Head of caudate nucleus (tissue), 42 donors: ENCODE results near the gene FGD3.

Experiments used
- DNase-seq, 42 donors: peaks; one replicate each; pipeline versions ENCODE4 v3.0.0 to v3.0.0-alpha.2; 2020 to 2021; ENCODE audit warnings: mixed read lengths in 7 of 42
- intact Hi-C: fragments of 100-400 bp; cut with DNase I; formaldehyde crosslinking; loops from one replicate; pipeline ENCODE4 v1.15.0; 2022

The FGD3 gene

DNA sequence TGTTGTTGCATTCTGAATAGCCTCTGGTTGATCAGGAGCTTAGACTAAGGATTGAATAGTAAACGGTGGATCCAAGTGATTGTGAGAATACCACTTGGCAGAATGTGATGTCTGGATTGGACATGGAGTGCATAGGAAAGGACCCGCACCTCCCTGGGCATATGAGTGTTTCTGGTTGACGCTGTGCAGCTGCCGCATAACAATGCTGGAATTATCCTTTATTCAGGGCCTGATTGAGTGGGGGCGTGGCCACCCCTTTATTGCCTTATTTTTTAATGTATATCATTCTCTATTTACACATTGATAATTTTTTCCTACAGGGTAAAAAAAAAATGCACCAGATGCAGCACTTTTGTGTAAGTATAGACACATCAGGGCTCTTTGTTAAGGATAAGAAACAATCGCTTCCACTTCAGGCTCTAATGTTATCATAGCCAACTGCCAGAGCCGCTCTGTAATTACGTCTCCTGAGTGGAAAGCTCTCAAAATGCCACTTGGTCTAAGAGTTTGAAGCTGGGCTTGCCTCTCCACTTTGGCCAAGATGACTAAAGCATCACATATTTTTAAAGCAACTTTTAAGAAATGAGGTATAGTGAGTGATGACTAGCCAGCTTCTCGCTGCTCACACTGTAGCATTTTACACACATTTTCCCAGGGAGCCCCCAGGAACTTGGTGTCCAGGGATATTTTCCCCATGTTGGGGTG lies 5.7 kb downstream of the FGD3 start:
- peak in 1 of 42 donors; percentile 23 for DNase-seq
- intact Hi-C loops = no loop called here

DNA sequence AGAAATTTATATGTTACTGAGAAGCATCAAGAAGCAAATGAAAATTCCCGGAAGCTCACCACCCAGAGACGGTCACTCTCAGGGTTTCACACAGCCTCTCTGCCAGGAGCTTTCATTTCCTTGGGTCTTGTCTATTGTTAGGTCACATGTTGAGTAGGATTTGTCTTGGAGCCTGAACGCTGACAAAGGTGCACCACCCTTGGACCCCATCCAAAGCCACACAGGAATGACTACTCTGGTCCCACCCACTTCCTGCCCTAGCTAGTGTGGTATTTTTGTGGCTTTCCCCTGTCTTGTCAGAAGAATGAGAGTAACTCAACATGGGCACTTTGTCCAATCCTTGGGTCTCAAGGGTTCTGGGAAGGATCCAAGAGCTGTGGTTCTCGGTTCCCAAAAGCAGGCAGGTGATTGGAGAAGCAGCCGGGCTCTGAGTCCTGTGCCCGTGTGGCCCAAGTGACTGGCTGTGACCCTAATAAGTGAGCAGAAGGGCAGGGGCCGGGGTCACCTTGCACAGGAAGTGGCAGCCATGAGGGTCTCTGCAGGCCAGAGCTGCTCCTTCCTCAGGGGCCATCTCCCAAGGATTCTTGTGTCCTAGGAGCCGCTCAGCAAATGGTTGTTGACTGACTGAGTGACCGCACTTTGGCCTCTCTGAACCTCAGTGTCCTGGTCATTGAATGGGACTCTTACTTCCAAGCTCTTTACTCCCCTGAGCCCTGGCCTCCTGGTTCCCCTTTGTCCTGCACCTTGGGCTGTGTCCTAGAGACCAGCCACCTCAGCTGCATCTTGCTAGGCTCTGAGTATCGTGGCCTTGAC lies 6.9 kb downstream of the FGD3 start:
- DNase-seq = no peak
- intact Hi-C loops = no loop called here

DNA sequence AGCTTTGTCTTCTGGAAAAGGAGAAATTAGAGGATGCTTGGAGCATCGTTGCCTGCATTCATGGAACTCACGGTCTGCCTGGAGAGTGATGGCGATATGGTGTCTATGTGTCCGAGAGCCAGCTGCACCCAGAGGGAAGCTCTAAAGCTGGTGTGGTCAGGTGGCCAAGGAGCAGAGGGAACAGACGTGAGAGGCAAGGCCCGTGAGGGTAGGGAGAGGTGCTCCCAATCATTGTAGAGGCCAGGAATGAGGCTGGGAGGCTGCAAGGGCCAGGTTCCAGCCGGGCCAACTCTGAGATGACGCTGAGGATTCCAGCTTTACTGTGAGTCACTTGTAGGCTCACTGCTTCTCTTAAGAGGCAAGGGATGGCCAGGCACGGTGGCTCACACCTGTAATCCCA lies 7.6 kb downstream of the FGD3 start:
- intact Hi-C loops = no loop called here
- DNase-seq = peak in 1 of 42 donors; percentile 8

DNA sequence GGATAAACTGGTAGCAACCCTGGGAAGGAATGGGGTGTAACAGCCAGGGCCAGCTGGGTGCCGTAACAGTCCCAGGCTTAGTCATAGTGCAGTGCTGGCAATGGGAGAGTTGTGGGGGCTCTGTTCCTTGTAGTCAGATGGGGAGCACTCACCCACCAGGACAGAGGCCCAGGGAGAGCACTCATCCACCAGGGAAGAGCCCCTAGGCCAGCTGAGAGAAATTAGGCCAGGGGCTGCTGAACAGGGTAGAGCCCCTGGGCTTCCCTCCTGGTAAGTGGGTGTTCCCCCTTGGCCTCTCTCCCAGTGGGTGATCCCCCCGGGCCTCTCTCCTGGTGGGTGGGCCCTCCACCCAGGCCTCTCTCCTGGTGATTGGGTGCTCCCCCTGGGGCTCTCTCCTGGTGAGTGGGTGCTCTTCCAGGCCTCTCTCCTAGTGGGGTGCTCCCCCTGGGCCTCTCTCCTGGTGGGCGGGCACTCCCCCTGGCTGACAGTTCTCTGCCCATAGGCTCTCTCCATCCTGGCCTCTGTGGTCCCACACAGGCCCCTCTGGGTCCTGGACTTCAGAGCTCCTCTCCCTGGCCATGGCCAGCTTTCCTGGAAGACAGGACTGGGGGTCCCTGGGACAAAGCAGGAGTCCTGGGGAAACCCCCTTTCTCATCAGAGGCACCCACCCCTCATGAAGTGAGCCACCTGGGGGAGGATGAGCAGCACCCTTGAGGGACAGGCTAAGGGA lies 13.4 kb downstream of the FGD3 start:
- intact Hi-C loops = no loop called here
- DNase-seq = peak in 2 of 42 donors; percentile 4 to 22

DNA sequence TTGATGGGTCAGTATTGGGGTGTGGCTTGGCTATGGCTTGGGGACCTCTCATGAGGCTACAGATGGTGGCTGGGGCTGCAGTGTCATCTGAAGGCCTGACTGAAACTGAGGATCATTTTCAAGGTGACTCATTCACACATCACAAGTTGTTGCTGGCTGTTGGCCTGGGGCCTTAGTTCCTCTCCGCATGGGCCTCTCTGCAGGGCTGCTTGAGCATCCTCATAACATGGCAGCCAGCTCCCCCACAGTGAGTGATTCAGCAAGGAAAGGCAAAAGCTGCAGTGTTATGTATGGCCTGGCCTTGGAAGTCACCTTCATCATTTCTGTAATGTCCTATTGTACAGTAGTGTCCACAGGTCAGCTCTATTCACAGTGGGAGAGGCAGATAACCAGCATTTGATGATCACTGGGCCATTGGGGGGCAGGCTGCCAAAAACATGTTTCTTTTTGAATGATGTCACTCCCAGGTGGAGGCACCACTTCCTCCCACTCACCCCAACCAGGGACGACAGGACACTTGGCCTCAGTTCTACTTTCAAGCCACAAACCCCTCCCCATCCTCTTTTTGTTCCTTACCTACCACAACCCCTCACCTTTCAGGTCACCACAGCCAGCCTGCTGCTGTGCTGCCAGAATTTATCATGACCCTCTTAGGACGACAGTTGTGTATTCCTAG lies 14.4 kb downstream of the FGD3 start:
- no peak for DNase-seq
- intact Hi-C loops = no loop called here

DNA sequence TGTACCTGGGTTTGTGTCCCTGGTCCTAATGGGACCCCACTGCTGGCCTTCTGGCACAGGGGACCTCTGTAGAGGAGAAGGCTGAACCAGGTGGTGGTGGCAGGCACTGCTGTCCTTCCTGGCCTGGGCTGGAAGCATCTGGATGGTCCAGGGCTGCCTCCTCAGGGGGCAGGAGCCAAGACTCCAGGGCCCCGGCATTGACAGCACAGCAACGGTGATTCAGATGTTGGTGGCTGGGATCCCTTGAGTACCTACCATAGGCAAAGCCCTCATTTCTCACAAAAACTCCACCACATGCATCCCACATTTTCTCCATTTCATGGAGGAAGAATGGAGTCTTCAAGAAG lies 15.0 kb downstream of the FGD3 start:
- no peak for DNase-seq
- intact Hi-C loops = no loop called here

DNA sequence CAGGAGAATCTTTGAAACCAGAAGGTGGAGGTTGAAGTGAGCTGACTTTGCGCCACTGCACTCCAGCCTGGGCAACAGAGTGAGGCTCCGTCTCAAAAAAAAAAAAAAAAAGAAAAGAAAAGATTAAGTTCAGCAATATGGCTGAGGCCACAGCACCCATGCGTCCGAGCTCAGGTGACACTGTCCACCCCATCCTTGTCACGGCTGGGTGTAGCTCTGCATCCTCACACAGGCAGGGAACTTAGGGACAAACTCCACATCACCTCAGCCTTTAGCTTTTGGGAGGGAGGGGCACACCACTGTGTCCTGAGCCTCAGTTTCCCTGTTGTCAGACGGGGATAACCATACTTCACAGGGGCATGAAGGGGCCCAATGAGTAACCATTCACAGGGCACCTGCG lies 15.5 kb downstream of the FGD3 start:
- DNase-seq = no peak
- intact Hi-C loops = no loop called here

DNA sequence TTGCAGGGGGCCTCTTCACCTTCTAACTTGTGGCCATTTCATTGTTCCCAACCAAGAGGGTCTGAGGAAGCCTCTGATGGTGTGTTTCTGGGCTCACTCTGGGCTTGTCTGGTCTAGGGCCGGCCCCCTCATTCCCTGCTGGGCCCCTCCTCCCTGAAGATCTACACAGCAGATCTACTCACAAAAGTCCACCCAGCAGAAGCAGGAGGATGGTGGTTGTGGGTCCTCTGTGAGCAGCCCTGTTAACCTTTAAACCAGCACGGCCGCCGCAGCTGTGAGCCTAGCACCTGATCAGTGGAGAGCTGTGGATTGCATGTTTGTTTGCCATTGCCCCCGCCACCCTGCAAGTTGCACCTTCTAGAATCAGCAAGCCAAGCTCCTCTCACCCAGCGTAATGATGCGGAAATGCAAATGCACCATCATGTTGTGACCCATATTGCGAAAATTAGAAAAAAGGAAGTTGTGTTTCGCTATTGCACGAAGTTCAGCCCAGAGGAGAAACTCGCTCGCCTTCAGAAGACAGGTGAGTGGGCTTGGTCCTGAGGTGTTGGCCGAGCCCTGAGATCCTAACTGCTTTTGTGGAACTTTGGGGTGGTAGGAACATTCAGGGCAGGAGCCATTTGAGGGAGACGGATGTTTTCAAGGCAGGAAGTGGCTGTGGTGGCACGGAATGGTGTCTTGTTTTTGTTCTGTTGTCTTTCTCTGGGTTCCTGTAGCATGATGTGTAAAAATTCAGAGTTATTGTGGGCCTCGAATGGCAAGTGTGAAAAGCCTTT lies 16.7 kb downstream of the FGD3 start:
- peak in 11 of 42 donors; percentile 9 to 41 (median 20) for DNase-seq
- intact Hi-C loops = no loop called here

DNA sequence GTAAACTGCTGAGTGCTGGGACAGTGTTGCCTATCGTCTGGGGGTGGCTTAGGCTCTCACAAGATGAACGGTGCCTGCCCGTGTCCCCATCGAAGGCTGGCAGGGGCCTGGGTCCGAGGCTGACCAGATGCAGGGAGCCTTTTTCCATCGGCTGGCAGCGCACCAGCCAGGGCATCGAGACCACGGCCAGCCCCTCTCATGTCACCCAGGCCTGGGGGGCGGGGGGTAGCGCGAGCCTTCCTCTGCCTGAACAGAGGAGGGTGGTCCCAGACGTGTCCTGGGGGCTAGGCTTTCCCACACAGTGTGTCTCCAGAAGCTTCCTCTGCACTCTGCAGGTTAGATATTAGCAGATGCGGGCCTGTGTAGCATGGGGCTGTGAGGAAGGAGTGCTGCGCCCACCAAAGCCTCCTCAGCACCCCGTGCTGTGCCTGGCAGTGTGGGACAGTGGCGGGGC lies 17.3 kb downstream of the FGD3 start:
- intact Hi-C loops = no loop called here
- no peak for DNase-seq

DNA sequence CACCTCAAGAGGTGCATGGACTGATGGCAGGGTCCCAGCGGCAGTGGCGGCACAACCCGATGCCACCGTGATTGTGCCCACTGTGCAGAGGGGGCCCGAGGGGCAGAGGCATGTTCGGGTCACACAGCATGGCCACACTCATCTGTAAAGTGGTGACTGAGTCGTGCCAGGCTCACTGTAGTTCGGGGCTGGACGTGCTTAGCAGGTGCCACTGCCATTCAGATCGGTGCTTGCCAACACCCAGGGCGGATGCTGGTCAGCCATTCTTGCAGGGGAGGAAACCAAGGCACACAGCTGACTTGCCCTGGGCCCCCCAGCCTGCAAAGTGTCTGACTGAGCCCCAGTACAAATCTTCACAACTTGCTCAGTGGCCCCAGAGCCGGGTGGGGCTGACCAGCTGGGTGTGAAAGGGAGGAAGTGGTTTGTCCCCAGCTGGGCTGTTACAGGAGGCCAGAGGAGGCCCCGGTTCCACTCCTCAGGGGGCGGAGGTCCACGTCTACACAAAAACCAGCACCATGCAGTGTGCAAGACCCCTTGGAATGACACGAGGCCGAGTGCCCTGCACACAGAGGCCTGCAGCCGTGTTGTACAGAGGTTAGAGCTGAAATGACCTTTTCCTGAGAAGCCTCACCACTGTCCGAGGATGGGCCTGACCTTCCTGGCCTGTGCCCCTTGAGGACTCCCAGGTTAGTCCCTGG lies 17.9 kb downstream of the FGD3 start:
- intact Hi-C loops = no loop called here
- peak in 13 of 42 donors; percentile 9 to 59 (median 34) for DNase-seq

DNA sequence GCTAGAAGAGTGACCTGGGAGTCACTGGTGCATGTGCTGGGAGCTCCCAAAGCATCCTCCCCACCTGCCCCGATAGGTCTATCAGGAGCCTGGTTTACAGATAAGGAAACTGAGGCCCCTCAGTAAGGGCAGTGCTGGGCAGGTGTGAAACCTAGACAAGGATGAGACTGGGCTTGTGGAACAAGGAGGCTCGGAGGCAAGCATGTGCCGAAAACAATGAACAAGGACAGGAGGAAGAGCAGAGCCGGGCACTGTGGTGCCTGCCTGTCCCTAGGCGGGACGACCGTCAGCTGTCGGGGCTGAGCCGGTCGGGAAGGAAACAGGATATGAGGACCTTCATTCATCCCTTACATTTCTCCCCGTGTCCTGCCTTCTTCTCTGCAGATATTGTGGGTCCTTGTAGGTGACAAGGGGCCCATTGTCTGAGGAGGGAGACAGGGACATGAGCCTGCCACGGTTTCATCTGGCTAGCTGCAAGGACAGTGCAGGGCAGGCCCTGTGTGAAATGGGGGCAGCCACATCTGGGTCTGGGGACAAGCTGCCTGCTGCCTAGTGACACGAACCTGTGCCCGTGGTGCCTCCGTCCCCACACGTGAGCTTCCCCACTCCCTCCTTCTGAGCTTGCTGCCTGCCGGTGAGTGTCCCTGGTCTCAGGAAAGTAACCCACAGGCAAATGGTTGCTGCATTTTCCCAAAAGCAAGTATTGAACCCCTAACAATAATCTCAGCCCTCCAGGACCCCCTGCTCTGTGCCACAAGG lies 18.6 kb downstream of the FGD3 start:
- intact Hi-C loops = no loop called here

DNA sequence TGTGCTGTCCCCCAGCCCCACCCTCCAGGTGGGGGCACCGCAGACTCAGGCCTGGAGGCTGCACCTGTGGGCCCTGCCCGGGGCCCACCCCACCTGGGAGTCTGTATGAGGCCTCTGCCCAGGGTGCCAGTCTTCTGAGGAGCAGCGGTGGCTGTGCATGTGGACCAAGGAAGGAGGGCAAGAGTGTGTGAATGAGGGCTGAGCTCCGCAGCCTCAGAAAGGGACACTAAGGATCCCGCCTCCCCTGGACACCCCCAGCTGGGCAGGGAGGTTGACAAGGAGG lies 19.1 kb downstream of the FGD3 start:
- DNase-seq = peak in 1 of 42 donors; percentile 31
- intact Hi-C loops = no loop called here

More for the DNA sequence above, 18.6 kb downstream of the FGD3 start:
- DNase-seq = peak in 1 of 42 donors; percentile 35

DNA sequence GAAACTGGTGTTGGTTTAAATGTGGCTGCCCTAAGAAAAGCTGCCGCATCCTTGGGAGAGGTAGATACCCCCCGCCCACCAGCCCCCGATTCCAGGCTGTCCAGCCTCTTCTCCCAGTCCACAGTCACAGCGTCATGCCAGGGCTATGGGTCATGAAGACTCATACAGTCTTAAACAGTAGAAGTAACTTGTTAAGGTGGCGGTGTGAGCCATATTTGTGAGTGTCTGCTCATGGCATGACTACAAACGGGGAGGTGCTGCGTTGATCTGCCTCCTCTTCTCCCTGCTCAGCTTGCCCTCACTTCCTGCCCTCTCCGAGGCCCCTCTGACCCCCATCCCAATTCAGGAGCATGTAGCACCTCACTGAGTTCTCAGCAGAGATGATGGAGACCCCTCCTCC lies 20.8 kb downstream of the FGD3 start:
- peak in 2 of 42 donors; percentile 4 to 11 for DNase-seq
- intact Hi-C loops = no loop called here

DNA sequence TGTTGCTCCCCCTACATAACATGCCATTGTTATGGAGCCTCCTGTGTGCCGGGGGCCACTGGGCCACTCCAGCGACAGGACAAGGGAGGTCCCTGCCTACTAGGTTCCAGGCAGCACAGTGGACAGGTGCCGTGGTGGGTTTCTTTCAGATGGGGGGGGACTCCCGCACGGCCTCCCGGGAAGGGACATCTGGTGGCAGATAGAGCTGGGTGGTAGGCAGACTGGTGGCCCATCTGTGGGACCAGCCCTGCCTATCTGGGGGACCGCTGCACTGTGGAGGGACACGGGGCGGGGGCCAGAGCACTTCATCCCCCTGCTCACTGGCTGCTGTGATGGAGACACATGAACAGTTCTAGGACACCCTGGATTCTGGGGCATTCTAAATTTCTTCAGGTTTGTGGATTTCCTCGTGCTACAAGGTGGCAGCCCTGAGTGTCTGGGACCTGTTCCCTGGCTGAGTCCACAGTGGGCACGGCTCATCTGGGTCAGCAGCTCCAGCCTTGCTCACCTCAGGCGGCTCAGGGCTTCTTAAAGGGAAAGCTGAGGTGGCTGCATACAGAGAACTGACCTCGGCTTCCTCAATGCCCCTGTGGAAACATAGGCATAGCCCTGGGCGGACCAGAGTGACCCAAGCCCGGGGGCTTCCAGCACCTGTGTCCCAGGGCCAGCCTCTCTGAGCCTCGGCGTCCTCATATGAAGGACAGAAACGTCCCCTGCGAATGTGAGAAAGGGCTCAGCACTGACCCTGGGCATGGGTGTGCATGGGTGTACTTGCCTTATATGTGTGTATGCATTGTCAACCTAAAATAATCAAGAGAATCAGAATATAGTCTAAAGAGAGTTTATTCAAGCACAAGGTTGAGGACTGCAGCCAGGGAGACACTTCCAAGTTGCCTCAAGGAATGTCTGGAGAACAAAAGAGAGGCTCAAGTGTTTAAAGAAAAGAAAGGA lies 22.5 kb downstream of the FGD3 start:
- intact Hi-C loops = no loop called here
- peak in 3 of 42 donors; percentile 12 to 32 (median 27) for DNase-seq

DNA sequence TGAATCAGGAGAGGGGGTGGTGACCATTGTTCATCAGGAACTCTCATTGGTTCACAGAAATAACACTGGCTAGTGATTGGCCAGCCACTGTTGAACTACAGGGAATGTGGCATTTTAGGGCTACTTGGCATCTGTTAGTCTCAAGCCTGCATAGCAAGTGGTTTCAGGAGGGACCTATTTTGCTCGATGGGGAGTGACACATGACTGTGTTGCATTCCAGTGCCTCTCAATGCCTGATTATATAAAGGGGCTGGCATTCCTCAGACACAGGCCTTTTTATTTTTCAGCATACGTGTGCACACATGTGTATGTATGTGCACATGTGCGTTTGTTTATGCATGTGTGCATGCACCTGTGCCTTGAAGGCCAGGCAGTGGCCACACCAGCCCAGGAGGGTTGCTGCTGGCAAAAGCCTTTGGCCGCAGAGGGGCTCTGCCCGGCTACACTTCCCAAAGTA lies 23.2 kb downstream of the FGD3 start:
- peak in 8 of 42 donors; percentile 6 to 60 (median 26) for DNase-seq
- intact Hi-C loops = no loop called here

DNA sequence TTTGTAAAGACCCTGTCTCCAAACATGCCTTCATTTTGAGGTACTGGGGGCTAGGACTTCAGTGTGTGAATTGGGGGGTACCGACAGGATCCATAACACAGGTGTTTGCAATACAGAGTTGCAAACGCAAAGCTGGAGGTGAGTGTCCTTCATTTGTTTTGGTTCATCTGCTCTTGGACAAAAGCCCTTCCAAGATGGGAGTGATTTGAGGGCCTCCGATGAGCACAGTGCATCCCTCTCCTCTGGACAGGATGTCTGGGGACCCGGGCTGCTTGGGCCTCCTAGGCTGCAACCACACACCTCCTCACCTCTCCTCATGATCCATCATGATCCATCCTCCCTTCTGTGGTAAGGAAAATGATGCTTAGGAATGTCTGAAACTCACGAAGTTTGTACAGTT lies 23.8 kb downstream of the FGD3 start:
- intact Hi-C loops = no loop called here
- peak in 3 of 42 donors; percentile 2 to 24 (median 10) for DNase-seq
